ENCODE data around the gene KDM4D.

GRCh38 chr11:94972700-94973098 lies 810 bp upstream of the KDM4D start:
- TF ChIP-seq POLR2A (IDR thresholded peaks at IDR 0.05), result no peak
- TF ChIP-seq CTCF (IDR thresholded peaks at IDR 0.05), result no peak

All from esophagus squamous epithelium (tissue), 4 donors.